ENCODE results near the gene OR5T1.

The OR5T1 gene

DNA sequence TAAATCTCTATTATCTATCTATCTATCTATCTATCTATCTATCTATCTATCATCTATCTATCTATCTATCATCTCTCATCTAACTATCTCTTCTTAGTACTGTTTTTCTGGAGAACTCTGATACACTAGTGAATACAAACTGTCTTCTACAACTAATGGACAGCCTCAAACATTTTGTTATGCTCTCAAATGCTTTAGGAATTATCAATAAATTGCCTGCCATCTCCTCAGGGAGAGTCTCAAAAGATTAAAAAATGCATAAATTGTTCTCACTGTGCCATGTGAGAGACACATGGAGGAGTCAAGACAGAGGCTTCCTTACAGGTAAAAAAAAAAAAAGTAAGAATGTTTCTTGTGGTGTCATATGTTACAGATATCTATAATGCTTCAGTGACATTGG, 40.9 kb downstream of the OR5T1 start, which contains the start of gene OR8K3:
Gene OR8K3, plus strand, starts transcription at position 301 of the 400 bp plus-strand sequence. CDS start 3,163 bp downstream, outside the sequence.
- DNase-seq (ENCODE audit: low read depth): no peak
- TF ChIP-seq, protein P1, sequence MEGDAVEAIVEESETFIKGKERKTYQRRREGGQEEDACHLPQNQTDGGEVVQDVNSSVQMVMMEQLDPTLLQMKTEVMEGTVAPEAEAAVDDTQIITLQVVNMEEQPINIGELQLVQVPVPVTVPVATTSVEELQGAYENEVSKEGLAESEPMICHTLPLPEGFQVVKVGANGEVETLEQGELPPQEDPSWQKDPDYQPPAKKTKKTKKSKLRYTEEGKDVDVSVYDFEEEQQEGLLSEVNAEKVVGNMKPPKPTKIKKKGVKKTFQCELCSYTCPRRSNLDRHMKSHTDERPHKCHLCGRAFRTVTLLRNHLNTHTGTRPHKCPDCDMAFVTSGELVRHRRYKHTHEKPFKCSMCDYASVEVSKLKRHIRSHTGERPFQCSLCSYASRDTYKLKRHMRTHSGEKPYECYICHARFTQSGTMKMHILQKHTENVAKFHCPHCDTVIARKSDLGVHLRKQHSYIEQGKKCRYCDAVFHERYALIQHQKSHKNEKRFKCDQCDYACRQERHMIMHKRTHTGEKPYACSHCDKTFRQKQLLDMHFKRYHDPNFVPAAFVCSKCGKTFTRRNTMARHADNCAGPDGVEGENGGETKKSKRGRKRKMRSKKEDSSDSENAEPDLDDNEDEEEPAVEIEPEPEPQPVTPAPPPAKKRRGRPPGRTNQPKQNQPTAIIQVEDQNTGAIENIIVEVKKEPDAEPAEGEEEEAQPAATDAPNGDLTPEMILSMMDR (IDR thresholded peaks at IDR 0.05; ENCODE audit: low read depth, low read length, missing control alignments): no peak
- no peak within 1 kb of the TSS for H3K4me3 ChIP-seq (ENCODE audit: low read depth, low read length)

All from GM12864 (cell line).